HG03378 (cell line): ENCODE results near the gene HERC2.
"Not testable (repeated sequence)": the region's sequence is repeated elsewhere in the genome, so short reads cannot be mapped to it uniquely, and the experiment has no call there.

ENCODE experiments used
- ATAC-seq: cut with Tn5 transposase; IDR thresholded peaks from one replicate; pipeline ENCODE4 v1.9.1; 2021; ENCODE audit warnings: mild to moderate bottlenecking, moderate library complexity; ENCODE audit not compliant: unreplicated experiment

The HERC2 gene

GRCh38 chr15:28185148-28185895 is 136.7 kb downstream of the HERC2 start:
- ATAC-seq, result no peak

DNA sequence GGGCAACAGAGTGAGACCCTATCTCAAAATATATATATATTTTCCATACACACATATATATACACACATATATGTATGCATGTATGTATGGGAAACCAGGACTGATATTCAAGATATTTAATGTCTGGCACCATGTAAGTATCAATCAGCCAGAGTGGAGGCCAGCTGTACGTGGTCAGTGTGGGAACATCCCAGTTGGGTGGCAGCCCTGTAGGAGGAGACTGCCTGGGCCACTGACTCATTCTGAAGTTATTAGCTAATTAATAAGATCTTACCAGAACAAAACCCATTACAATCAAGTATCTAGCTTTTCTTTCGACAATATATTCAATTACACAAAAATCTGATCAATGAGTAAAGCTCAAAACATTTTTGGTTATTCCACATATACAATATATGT is 137.8 kb downstream of the HERC2 start:
- no peak for ATAC-seq

DNA sequence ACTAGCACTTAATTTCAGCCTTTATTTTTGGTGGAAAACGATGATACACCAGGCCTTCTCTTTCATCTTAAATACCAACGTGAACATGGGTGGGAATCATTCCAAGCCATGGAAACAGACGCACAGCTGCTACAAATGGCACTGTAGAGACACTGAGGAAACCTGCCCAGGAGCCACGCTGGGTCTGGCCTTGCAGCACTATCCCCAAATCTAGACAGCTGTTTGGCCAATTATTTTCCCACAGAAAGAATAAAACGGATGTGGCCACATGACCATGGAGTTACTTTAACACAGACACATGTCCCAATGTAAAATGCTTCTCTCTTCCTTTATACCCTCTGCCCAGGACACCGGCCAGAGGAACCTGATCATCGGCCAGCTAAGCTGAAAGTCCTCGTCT is 139.2 kb downstream of the HERC2 start:
- no peak for ATAC-seq

- ATAC-seq, result no peak
Observed at GRCh38 chr15:28182216-28182615, 139.8 kb downstream of the HERC2 start.

DNA sequence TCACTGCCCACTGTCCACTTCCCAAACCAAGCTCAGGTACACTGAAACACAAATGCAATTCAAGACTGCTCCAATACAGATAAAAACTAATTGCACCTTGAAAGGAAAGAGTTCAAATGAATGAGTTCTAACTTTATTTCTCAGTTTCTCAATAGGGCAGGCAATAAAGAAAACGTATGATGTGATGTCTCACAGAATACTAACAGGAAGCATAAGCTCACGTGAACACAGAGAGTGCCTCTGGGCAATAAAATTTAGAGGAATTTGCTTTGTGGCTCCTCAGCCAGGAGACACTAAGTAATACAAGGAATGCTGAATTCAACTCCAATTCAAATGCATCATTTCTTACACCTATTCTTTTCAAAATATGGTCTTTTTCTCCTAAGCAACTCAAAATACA is 140.6 kb downstream of the HERC2 start:
- no peak for ATAC-seq

- ATAC-seq, result no peak
Observed at GRCh38 chr15:28179270-28179669, 142.7 kb downstream of the HERC2 start.

DNA sequence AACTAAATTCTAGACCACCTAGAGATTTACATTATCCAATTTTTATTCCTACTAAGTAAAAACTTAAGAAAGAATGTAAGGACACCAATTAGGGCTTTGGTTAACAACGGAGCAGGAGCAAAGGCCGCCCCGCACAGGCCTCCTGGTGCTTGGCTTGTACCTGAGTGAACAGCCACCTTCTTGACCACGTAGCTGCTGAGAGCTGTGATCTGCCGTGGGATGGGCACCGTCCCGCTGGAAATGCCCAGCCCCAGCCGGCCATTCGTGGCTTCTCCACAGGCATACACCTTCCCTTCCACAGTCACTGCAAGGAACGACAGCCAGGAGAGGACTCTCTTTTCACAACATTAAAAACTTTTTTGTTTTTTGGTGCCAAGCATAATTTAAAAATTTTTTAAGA is 143.3 kb downstream of the HERC2 start:
- ATAC-seq, result no peak

GRCh38 chr15:28178290-28178689 is 143.7 kb downstream of the HERC2 start:
- no peak for ATAC-seq

DNA sequence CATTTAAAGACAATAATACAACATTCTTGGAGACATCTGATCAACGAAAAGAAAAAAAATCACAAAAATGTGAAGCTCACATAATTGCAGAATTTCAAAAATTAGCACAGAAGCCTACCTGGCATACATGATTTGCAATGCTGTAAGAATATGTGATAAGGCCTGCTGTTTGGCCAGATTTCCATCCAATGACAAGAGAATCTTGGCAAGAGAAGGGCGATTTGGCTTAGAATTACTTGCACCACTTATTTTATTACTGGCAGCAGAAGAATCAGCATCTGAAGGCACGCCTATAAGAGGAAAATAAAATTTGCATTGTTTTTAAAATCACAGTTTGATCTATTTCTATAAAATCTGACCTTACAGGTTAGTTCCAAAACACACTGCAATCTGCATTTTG is 152.6 kb downstream of the HERC2 start:
- ATAC-seq, result no peak

DNA sequence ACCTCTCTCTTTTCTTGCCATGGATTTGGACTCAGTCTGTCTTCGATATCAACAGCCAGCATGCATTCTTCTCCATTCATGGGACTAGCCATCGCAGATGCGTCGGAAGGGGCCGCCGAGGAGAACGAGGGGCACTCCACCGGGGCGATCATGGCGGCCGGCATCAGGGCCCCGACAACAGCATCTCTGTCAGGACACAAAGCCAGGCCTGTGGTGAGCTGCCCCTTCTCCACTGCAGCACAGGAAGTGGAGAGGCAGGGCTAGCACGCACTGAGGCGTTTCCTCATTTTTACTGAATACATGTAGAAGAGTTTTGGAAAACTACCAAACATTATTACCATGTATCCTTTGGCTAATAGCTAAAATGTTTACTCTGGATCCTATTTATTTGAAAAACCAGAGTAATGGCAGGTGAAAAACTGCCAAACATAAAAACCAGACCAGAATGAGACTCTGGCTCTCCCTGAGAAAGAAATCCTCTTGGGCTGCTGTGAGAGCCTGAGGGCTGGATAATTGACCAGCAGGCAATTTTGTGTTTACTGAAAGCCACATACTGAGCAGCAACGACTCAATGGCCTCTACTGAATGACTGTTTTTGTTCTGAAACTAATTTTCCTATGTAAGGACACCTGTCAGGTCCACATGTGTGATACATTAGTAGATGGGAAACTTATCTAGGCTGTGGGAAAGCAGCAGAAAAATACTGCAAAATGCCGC is 153.4 kb downstream of the HERC2 start:
- ATAC-seq, result not testable (repeated sequence)

- no peak for ATAC-seq
Observed at GRCh38 chr15:28167042-28167441, 154.9 kb downstream of the HERC2 start.

GRCh38 chr15:28165791-28166190 is 156.2 kb downstream of the HERC2 start:
- ATAC-seq, result no peak

DNA sequence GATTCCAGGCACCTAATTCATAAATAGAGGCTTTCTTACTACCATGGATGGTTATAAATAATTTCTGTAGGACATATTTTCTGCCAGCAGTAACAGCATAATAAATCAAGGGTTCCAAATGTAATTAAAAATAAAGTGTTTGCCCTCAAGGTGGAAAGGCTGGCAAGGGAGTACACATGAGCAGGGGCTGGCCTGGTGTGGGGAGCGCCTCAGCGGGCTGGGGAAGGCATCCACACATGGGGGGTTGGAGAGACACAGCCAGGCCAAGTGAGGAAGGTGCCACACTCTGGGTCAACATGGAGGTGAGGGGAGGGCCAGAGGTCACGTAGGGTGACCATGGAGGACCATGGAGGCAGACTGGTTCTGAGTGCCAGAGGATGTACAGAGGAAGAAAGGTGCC is 157.1 kb downstream of the HERC2 start:
- no peak for ATAC-seq

DNA sequence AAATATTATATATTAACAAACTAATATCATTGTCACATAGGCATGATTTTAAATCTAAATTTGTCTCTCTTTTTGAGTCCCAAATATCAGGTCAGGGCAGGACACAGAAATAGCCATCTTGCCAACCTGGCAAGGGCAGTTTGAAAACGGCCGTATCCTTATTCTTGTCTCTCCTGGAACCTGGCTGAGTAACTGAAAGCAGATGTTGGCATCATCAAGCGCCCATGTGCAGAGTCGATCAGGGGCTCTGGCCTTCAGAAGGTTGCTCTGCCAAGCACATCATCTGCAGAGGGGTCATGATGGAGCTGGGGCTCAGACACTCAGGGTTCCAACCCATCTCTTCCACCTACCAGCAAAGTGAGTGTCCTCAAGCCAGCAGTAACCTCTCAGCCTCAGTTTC is 167.7 kb downstream of the HERC2 start:
- ATAC-seq, result no peak

GRCh38 chr15:28153492-28154119 is 168.4 kb downstream of the HERC2 start:
- ATAC-seq, result no peak

DNA sequence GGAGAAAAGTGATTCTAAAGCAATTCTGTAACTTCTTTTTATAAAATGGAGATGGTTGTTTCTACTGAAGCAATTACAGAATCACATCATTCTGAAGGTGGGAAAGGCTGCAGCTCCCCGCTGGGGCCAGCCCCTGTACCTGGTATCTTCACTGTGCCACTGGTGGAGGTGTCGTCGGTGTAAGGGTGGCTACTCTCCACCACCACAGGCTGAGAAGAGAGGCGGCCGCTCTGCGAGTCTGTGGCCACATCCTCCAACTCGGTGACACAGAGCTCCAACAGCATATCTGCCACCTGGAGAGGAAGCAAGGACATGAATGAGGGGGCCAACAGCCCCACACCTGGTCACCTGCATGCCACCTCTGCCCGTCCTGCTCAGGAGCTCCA is 169.4 kb downstream of the HERC2 start:
- not testable (repeated sequence) for ATAC-seq

DNA sequence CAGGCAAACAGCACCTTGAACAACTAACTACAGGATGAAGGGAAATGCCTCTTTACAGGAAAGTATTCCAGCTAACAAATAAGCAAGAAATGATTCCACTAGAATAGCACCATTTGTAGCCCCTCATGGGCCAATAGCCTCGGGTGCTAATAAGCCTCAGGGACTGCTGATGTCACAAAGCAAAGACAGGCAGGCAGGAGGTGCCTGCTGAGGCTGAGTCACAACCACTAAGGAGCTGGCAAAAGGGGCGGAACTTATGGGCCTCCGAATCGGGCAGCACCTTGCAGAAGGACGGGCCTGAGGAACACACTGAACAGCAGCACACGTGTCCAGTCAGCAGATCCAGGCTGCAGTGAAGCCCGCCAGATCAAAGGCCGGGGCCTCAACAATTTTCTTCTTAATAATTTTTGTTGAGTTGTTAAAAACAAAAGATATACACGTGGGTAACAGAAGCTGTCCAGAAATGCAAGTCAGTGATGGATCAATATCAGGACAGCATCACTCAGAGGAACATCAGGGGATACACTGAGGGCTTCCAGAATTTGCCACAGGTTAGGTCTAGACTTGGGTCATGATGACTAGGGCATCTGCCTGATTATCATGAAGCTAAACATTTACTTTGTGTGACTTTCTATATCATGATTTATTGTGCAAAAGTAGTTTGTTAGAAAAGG is 170.0 kb downstream of the HERC2 start:
- not testable (repeated sequence) for ATAC-seq

DNA sequence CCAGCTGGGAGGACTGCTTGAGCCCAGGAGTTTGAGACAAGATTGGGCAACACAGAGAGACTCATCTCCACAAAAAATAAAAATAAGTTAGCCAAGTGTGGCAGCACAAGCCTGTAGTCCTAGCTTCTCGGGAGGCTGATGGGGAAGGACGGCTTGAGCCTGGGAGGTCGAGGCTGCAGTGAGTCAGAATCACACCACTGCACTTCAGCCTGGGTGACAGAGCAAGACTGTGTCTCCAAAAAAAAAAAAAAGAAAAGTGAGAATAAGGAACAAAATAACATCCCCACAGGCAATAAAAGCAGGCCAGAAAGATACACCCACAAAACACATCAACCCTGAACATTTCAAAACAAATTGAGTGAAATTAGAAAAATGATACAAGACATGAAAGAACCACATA is 174.2 kb downstream of the HERC2 start:
- ATAC-seq, result no peak

DNA sequence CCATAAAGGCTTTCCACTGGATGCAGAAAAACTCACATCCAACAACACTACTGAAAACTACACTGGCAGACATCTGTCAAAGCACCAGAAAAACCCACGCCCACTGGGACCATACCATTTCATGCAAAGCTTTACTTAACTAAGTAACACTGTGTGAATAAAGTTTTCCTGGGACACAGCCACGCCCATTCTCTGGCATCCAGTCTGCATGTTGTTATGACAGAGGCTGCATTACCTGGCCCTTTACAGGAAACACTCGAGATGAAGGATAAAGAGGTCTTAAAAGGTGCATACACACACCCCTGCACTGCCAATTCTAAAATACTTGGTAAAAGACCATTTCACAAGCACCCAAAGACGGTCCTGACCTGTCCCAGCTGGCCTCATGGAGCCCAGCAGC is 176.6 kb downstream of the HERC2 start:
- ATAC-seq, result not testable (repeated sequence)

GRCh38 chr15:28140062-28140461 is 181.9 kb downstream of the HERC2 start:
- no peak for ATAC-seq

DNA sequence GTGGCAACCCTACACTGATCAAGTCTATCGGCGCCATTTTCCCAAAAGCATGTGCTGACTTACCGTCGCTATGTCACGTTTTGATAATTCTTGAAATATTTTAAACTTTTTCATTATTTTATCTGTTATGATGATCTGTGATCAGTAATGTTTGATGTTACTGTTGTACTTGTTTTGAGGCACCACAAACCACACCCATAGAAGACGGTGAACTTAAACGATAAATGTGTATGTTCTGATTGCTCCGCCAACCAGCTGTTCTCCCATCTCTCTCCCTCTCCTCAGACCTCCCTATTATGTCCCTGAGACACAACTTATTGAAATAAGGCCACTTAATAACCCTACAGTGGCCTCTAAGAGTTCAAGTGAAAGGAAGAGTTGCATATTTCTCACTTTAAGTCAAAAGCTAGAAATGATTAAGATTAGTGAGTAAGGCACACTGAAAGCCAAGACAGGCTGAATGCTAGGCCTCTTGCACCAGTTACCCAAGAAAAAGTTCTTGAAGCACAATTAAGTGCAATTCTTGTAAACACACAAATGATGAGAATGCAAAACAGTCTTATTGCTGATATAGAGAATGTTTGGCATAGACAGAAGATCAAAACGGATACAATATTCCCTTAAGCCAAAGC is 184.5 kb downstream of the HERC2 start:
- ATAC-seq, result not testable (repeated sequence)
